H9 (cell line): ENCODE data around the gene FNDC3A. TPM values are rescaled to one million over a fixed set of nuclear protein-coding genes. Genes with fewer than 3 reads are reported as not detected.

Source experiments
- DNase-seq: peaks from one replicate; pipeline ENCODE4 v3.0.0-alpha.2; 2017
- H2AFZ ChIP-seq: one replicate; pipeline ENCODE4 v1.6.1; 2013; ENCODE audit warnings: mild to moderate bottlenecking, low read length, control low read depth, moderate library complexity
- H2AK5ac ChIP-seq: 2 replicates; pipeline ENCODE4 v1.6.1; 2013; ENCODE audit warnings: low read length, control low read depth, mixed read lengths; ENCODE audit not compliant: insufficient read length
- H2BK120ac ChIP-seq: one replicate; pipeline ENCODE4 v1.6.1; 2013; ENCODE audit warnings: low read depth, mild to moderate bottlenecking, low read length, control low read depth, inconsistent platforms; ENCODE audit not compliant: poor library complexity, severe bottlenecking
- H2BK12ac ChIP-seq: 2 replicates; pipeline ENCODE4 v1.6.1; 2013; ENCODE audit warnings: low read length, control low read depth, mixed read lengths, low read depth; ENCODE audit not compliant: insufficient read length
- H2BK15ac ChIP-seq: 2 replicates; pipeline ENCODE4 v1.6.1; 2013; ENCODE audit warnings: low read depth, low read length, control low read depth
- H2BK20ac ChIP-seq: one replicate; pipeline ENCODE4 v1.6.1; 2013; ENCODE audit warnings: low read depth, mild to moderate bottlenecking, low read length, control low read depth, inconsistent platforms; ENCODE audit not compliant: poor library complexity, severe bottlenecking
- H2BK5ac ChIP-seq: 2 replicates; pipeline ENCODE4 v1.6.1; 2013; ENCODE audit warnings: low read length, control low read depth, mixed read lengths; ENCODE audit not compliant: insufficient read length
- H3K14ac ChIP-seq: 2 replicates; pipeline ENCODE4 v1.6.1; 2013; ENCODE audit warnings: low read length, control low read depth; ENCODE audit not compliant: insufficient read depth
- H3K18ac ChIP-seq: 2 replicates; pipeline ENCODE4 v1.6.1; 2013; ENCODE audit warnings: low read depth, mild to moderate bottlenecking, mixed read lengths, low read length, control low read depth; ENCODE audit not compliant: insufficient read length
- H3K23ac ChIP-seq: 2 replicates; pipeline ENCODE4 v1.6.1; 2013; ENCODE audit warnings: low read length, control low read depth, mixed read lengths, low read depth; ENCODE audit not compliant: insufficient read length
- H3K23me2 ChIP-seq: 2 replicates; pipeline ENCODE4 v1.6.1; 2013; ENCODE audit warnings: low read depth, mild to moderate bottlenecking, mixed read lengths, low read length, control low read depth; ENCODE audit not compliant: insufficient read length, poor library complexity, severe bottlenecking
- H3K27ac ChIP-seq: 2 replicates; pipeline ENCODE4 v1.5.1; 2013; ENCODE audit warnings: low read length, control low read depth, mixed read lengths, low read depth; ENCODE audit not compliant: insufficient read length
- H3K27me3 ChIP-seq: 2 replicates; pipeline ENCODE4 v1.6.1; 2013; ENCODE audit warnings: low read length, control low read depth, inconsistent platforms; ENCODE audit not compliant: insufficient read depth
- H3K4ac ChIP-seq: 2 replicates; pipeline ENCODE4 v1.6.1; 2013; ENCODE audit warnings: low read depth, mild to moderate bottlenecking, control low read depth, inconsistent platforms, low read length, moderate library complexity
- H3K4me1 ChIP-seq: 2 replicates; pipeline ENCODE4 v1.6.1; 2013; ENCODE audit warnings: low read length, control low read depth, inconsistent platforms; ENCODE audit not compliant: insufficient read depth
- H3K4me2 ChIP-seq: 2 replicates; pipeline ENCODE4 v1.6.1; 2013; ENCODE audit warnings: low read length, control low read depth, mixed read lengths; ENCODE audit not compliant: insufficient read length, insufficient read depth
- H3K56ac ChIP-seq: 2 replicates; pipeline ENCODE4 v1.6.1; 2013; ENCODE audit warnings: low read depth, mild to moderate bottlenecking, mixed read lengths, low read length, control low read depth; ENCODE audit not compliant: insufficient read length
- H3K79me1 ChIP-seq: 2 replicates; pipeline ENCODE4 v1.6.1; 2013; ENCODE audit warnings: low read depth, mild to moderate bottlenecking, moderate library complexity, low read length, control low read depth, inconsistent platforms; ENCODE audit not compliant: insufficient read depth, poor library complexity, severe bottlenecking
- H3K79me2 ChIP-seq: 2 replicates; pipeline ENCODE4 v1.6.1; 2013; ENCODE audit warnings: low read length, control low read depth, inconsistent platforms; ENCODE audit not compliant: insufficient read depth
- H3K9ac ChIP-seq: 2 replicates; pipeline ENCODE4 v1.6.1; 2013; ENCODE audit warnings: low read length, control low read depth, mixed read lengths; ENCODE audit not compliant: insufficient read length; ENCODE audit errors: extremely low read depth
- H3K9me3 ChIP-seq: one replicate; pipeline ENCODE4 v1.6.1; 2013; ENCODE audit warnings: low read depth, low read length, inconsistent platforms; ENCODE audit not compliant: control insufficient read depth
- H3T11ph ChIP-seq: one replicate; pipeline ENCODE4 v1.6.1; 2013; ENCODE audit warnings: mild to moderate bottlenecking, low read length, control low read depth, inconsistent platforms
- H4K20me1 ChIP-seq: one replicate; pipeline ENCODE4 v1.6.1; 2013; ENCODE audit not compliant: control insufficient read depth, insufficient read length, insufficient read depth
- H4K5ac ChIP-seq: 2 replicates; pipeline ENCODE4 v1.6.1; 2013; ENCODE audit warnings: low read depth, mild to moderate bottlenecking, mixed read lengths, low read length, control low read depth; ENCODE audit not compliant: insufficient read length
- H4K8ac ChIP-seq: replicated peaks from 2 replicates; pipeline ENCODE4 v1.6.1; 2013; ENCODE audit warnings: low read length, control low read depth, mixed read lengths, low read depth; ENCODE audit not compliant: insufficient read length
- H4K91ac ChIP-seq: 2 replicates; pipeline ENCODE4 v1.6.1; 2013; ENCODE audit warnings: low read depth, mild to moderate bottlenecking, moderate library complexity, mixed read lengths, low read length, control low read depth; ENCODE audit not compliant: insufficient read length
- H3K27ac Mint-ChIP-seq, 3 experiments: 2 replicates in 2 of 3; 3 replicates in 1 of 3; pipeline ENCODE4 v1.8.0; 2020 to 2021; ENCODE audit warnings: mixed read lengths in 3 of 3, mild to moderate bottlenecking in 1 of 3, moderate library complexity in 1 of 3
- H3K27me3 Mint-ChIP-seq: 2 replicates; pipeline ENCODE4 v1.8.0; 2021; ENCODE audit warnings: low read depth, mild to moderate bottlenecking, moderate library complexity, mixed read lengths
- H3K36me3 Mint-ChIP-seq, 3 experiments: 2 replicates in 2 of 3; 3 replicates in 1 of 3; pipeline ENCODE4 v1.8.0; 2020 to 2021; ENCODE audit warnings: low read depth in 3 of 3, mixed read lengths in 3 of 3; ENCODE audit not compliant: insufficient read depth in 1 of 3
- H3K4me1 Mint-ChIP-seq, 2 experiments: 2 replicates each; pipeline ENCODE4 v1.8.0; 2020; ENCODE audit warnings: mixed read lengths in 2 of 2
- H3K4me3 Mint-ChIP-seq, 2 experiments: 2 replicates in 1 of 2; 3 replicates in 1 of 2; pipeline ENCODE4 v1.8.0; 2020 to 2021; ENCODE audit warnings: mild to moderate bottlenecking in 2 of 2, mixed read lengths in 2 of 2, moderate library complexity in 1 of 2
- H3K9me3 Mint-ChIP-seq, 2 experiments: 2 replicates in 1 of 2; 3 replicates in 1 of 2; pipeline ENCODE4 v1.8.0; 2020; ENCODE audit warnings: mild to moderate bottlenecking in 2 of 2, mixed read lengths in 2 of 2, moderate library complexity in 1 of 2
- CTCF ChIP-seq: fragments of 200-600 bp; sonication (generic); conservative IDR thresholded peaks from 3 replicates; pipeline ENCODE4 v1.8.0; 2021; ENCODE audit warnings: antibody characterized with exemption, mild to moderate bottlenecking
- WGBS: extraction: QIAGEN DNeasy Blood & Tissue Kit; methylation state at CpG from one replicate; pipeline ENCODE4 v1.1.7; 2013; ENCODE audit warnings: missing lambda C conversion rate, low lambda C conversion rate, mixed read lengths; ENCODE audit not compliant: insufficient read length; ENCODE audit errors: extremely low coverage; 5-methylcytosine and 5-hydroxymethylcytosine counted together
- total RNA-seq: library from RNA; stranded (reverse); gene quantifications from 2 replicates; pipeline ENCODE4 v1.2.1, GENCODE V29; 2021

Gene FNDC3A
- total RNA-seq, 1 experiment from 2014 or later = 27.4 TPM

- DNase-seq = no peak
- Histone ChIP-seq H3K27me3 (no peaks in the 10 kb centered on the region; the same call in 1 of the 2 replicates), H3K79me1 (no peaks in the 10 kb centered on the region), H3K4me1 (peaks cover 8% of the 10 kb centered on the region; the same call in 1 of the 2 replicates), H3K27ac (no peak overlapping the region), H3K9ac (no peak overlapping the region), H3K56ac (no peak overlapping the region), H2BK12ac (no peak overlapping the region), H3K18ac (no peak overlapping the region), H4K8ac (no peak overlapping the region), H3K23ac (no peak overlapping the region), H3T11ph (no peak overlapping the region), H2BK20ac (no peak overlapping the region), H2BK120ac (no peak overlapping the region), H3K9me3 (no peaks in the 10 kb centered on the region), H2AK5ac (no peak overlapping the region), H4K91ac (no peak overlapping the region), H4K20me1 (no peaks in the 10 kb centered on the region), H2BK15ac (no peak overlapping the region), H2BK5ac (no peak overlapping the region), H3K79me2 (no peaks in the 10 kb centered on the region), H4K5ac (no peak overlapping the region), H3K14ac (no peak overlapping the region), H3K23me2 (no peaks in the 10 kb centered on the region), H2AFZ (no peak overlapping the region), H3K4ac (no peak overlapping the region), H3K4me2 (no peak overlapping the region)
- TF ChIP-seq CTCF = no peak
- Mint-ChIP-seq H3K4me3 (no peak overlapping the region), H3K9me3 (peaks cover 3 to 16% of the 10 kb centered on the region in 2 experiments; a peak in 3 of 5 replicates), H3K4me1 (peaks cover 34 to 51% of the 10 kb centered on the region in 2 experiments), H3K36me3 (peaks cover 7 to 33% (median 23%) of the 10 kb centered on the region in 3 experiments), H3K27me3 (no peaks in the 10 kb centered on the region; the same call in 1 of the 2 replicates), H3K27ac (peak overlapping the region in 1 of 3 experiments; percentile 66; a peak in 3 of 7 replicates)
- WGBS = no CpG with 5 or more reads among the region's 1 CpG
These were observed 77.5 kb downstream of the FNDC3A start for GRCh38 chr13:49053215-49053614.
